Fibroblast of villous mesenchyme (primary cell): ENCODE data around the gene DCAF8L2. TPM values are rescaled to one million over a fixed set of nuclear protein-coding genes. Genes with fewer than 3 reads are reported as not detected.
"Not testable (repeated sequence)": the region's sequence is repeated elsewhere in the genome, so short reads cannot be mapped to it uniquely, and the experiment has no call there.

Experiments
- DNase-seq: peaks from one replicate; pipeline ENCODE4 v3.0.0-alpha.2; 2010; ENCODE audit warnings: low read depth
- H3K4me3 ChIP-seq: 2 replicates; pipeline ENCODE4 v1.5.1; 2011; ENCODE audit warnings: low read depth, mild to moderate bottlenecking, low read length
- CTCF ChIP-seq: IDR thresholded peaks from 2 replicates; pipeline ENCODE4 v1.5.1; 2012; ENCODE audit warnings: low read depth, mild to moderate bottlenecking, low read length; ENCODE audit not compliant: insufficient read depth
- total RNA-seq: library from RNA; depleted of rRNA; stranded (reverse); fragments of >200 nt; gene quantifications from 2 replicates; pipeline ENCODE4 v1.2.3, GENCODE V29; 2012

Gene DCAF8L2
- total RNA-seq, 1 donor, result not detected

- no peak for TF ChIP-seq CTCF
- DNase-seq, result no peak
- no peak overlapping the region for H3K4me3 ChIP-seq
Measured at GRCh38 chrX:27694667-27695066, 104.5 kb downstream of the DCAF8L2 start.

GRCh38 chrX:27706526-27706925, 116.4 kb downstream of the DCAF8L2 start:
- TF ChIP-seq CTCF, result no peak
- no peak for DNase-seq
- no peak overlapping the region for H3K4me3 ChIP-seq

GRCh38 chrX:27715610-27716009, 125.5 kb downstream of the DCAF8L2 start:
- H3K4me3 ChIP-seq, result no peak overlapping the region
- no peak for TF ChIP-seq CTCF
- DNase-seq, result no peak

- DNase-seq, result no peak
- no peak overlapping the region for H3K4me3 ChIP-seq
- no peak for TF ChIP-seq CTCF
Measured at GRCh38 chrX:27728291-27728690, 138.1 kb downstream of the DCAF8L2 start.

GRCh38 chrX:27731962-27732361, 141.8 kb downstream of the DCAF8L2 start:
- H3K4me3 ChIP-seq, result no peak overlapping the region
- no peak for DNase-seq
- no peak for TF ChIP-seq CTCF

- no peak for DNase-seq
- no peak overlapping the region for H3K4me3 ChIP-seq
- no peak for TF ChIP-seq CTCF
Measured at GRCh38 chrX:27735914-27736313, 145.8 kb downstream of the DCAF8L2 start.

GRCh38 chrX:27740933-27741332, 150.8 kb downstream of the DCAF8L2 start:
- DNase-seq, result no peak
- no peak for TF ChIP-seq CTCF
- no peak overlapping the region for H3K4me3 ChIP-seq

- DNase-seq, H3K4me3 ChIP-seq: not testable (repeated sequence)
Measured at GRCh38 chrX:27743521-27743920, 153.4 kb downstream of the DCAF8L2 start.
